ENCODE results near the gene FCER2.

Gene FCER2

DNA sequence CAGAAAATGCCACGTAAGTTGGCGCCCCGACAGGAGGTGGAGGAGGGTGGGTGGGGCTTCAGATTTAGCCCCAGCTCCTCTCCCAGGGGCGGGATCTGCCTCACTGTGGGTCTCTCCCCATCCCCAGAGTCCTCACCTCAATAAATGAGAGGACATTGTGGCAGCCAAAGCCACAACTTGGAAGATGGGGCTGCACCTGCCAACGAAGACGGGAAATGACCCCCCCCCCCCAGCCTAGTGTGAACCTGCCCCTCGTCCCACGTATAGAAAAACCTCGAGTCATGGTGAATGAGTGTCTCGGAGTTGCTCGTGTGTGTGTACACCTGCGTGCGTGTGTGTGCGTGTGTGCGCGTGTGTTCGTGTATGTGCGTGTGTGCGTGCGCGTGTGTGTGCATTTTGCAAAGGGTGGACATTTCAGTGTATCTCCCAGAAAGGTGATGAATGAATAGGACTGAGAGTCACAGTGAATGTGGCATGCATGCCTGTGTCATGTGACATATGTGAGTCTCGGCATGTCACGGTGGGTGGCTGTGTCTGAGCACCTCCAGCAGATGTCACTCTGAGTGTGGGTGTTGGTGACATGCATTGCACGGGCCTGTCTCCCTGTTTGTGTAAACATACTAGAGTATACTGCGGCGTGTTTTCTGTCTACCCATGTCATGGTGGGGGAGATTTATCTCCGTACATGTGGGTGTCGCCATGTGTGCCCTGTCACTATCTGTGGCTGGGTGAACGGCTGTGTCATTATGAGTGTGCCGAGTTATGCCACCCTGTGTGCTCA, 22.8 kb downstream of the FCER2 start:
- DNase-seq (ENCODE audit: low spot score) = peak; percentile 82
- peak; percentile 63 for TF ChIP-seq CTCF (IDR thresholded peaks at IDR 0.05; ENCODE audit: borderline replicate concordance, control extremely low read depth, extremely low read depth, insufficient read depth, missing control alignments)
- in situ Hi-C loops (cut with MboI; ENCODE audit: low sequenced_read_pairs, unreplicated experiment) = no loop called here

GRCh38 chr19:7677669-7678311, 24.1 kb downstream of the FCER2 start:
- DNase-seq (ENCODE audit: low spot score) = no peak
- in situ Hi-C loops (cut with MboI; ENCODE audit: low sequenced_read_pairs, unreplicated experiment) = no loop called here

GRCh38 chr19:7676854-7677253, 25.1 kb downstream of the FCER2 start, which contains the start of gene MCEMP1:
Gene MCEMP1 (plus strand): TSS chr19:7677090. CDS start chr19:7677121, 31 bp downstream.
- in situ Hi-C loops (cut with MboI; ENCODE audit: low sequenced_read_pairs, unreplicated experiment) = no loop called here
- TF ChIP-seq CTCF (IDR thresholded peaks at IDR 0.05; ENCODE audit: borderline replicate concordance, control extremely low read depth, extremely low read depth, insufficient read depth, missing control alignments) = no peak
- no peak for DNase-seq (ENCODE audit: low spot score)

More at GRCh38 chr19:7677669-7678311, 24.1 kb downstream of the FCER2 start:
- TF ChIP-seq CTCF (IDR thresholded peaks at IDR 0.05; ENCODE audit: borderline replicate concordance, control extremely low read depth, extremely low read depth, insufficient read depth, missing control alignments) = no peak

DNA sequence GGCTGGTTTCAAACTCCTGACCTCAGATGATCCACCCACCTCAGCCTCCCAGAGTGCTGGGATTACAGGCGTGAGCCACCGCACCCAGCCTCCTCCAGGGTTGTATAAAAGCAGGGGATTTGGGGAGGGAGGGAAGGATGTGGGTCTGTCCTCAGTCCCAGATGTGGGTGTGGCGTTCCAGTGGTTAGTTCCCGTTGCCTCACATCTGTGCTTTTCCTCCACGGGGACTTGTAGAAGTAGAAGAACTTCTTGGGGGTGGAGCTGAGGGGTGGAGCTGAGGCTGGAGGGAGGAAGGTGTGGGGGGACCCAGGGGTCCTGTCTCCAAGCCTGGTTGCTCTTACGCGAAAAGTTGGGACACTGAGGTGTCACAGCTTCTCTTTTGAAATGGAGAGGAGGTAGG, 25.6 kb downstream of the FCER2 start:
- no peak for TF ChIP-seq CTCF (IDR thresholded peaks at IDR 0.05; ENCODE audit: borderline replicate concordance, control extremely low read depth, extremely low read depth, insufficient read depth, missing control alignments)
- DNase-seq (ENCODE audit: low spot score) = no peak
- in situ Hi-C loops (cut with MboI; ENCODE audit: low sequenced_read_pairs, unreplicated experiment) = no loop called here

GRCh38 chr19:7674010-7675005, 27.6 kb downstream of the FCER2 start:
- in situ Hi-C loops (cut with MboI; ENCODE audit: low sequenced_read_pairs, unreplicated experiment) = loop anchor here (25.0 kb wide), 1 partner anchor 312 kb away; no protein-coding TSS in a partner anchor
- peak; percentile 64 for DNase-seq (ENCODE audit: low spot score)
- no peak for TF ChIP-seq CTCF (IDR thresholded peaks at IDR 0.05; ENCODE audit: borderline replicate concordance, control extremely low read depth, extremely low read depth, insufficient read depth, missing control alignments)

DNA sequence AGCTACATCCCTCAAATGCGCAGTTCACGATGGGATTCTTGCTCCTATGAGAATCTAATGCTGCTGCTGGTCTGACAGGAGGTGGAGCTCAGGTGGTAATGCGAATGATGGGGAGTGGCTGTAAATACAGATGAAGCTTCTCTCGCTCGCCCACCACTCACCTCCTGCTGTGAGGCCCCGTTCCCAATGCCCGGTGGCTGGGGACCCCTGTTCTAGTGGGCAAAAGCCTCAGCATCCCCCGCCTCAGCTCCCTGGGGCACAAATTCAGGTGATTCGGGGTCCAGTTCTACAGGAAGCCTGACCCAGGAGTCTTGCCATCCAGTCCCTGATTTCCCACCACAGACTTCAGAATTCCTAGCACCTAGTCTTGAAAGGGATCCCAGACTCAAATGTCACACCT, 29.4 kb downstream of the FCER2 start:
- DNase-seq (ENCODE audit: low spot score) = no peak
- TF ChIP-seq CTCF (IDR thresholded peaks at IDR 0.05; ENCODE audit: borderline replicate concordance, control extremely low read depth, extremely low read depth, insufficient read depth, missing control alignments) = no peak
- in situ Hi-C loops (cut with MboI; ENCODE audit: low sequenced_read_pairs, unreplicated experiment) = loop anchor here (25.0 kb wide), 1 partner anchor 310 kb away; no protein-coding TSS in a partner anchor

Measured in GM13976 (cell line).